Endometrial microvascular endothelial cells (primary cell): ENCODE measurements around the gene C1orf159. TPM values are rescaled to one million over a fixed set of nuclear protein-coding genes. Genes with fewer than 3 reads are reported as not detected.
"Not testable (repeated sequence)": the region's sequence is repeated elsewhere in the genome, so short reads cannot be mapped to it uniquely, and the experiment has no call there.

Source experiments
- in situ Hi-C: cut with HindIII; loops from 2 replicates; pipeline ENCODE4 v1.10.0; 2017; ENCODE audit warnings: low sequenced_read_pairs, low pct_unique_long_range_greater_than_20kb; ENCODE audit errors: inconsistent ontology term
- total RNA-seq: library from RNA; depleted of rRNA; stranded (reverse); fragments of >200 nt; gene quantifications from one replicate; pipeline ENCODE4 v1.2.3, GENCODE V29; 2015; ENCODE audit errors: inconsistent ontology term

Gene C1orf159
- total RNA-seq, 1 donor from 2014 or later = 22.3 TPM

GRCh38 chr1:1072849-1073742, 42.8 kb downstream of the C1orf159 start:
- in situ Hi-C loops = no loop called here

- in situ Hi-C loops = no loop called here
These were observed 43.5 kb downstream of the C1orf159 start for GRCh38 chr1:1072299-1072848.

- in situ Hi-C loops = no loop called here
These were observed 44.2 kb downstream of the C1orf159 start for GRCh38 chr1:1071486-1072298.

GRCh38 chr1:1069711-1070676, 45.9 kb downstream of the C1orf159 start:
- in situ Hi-C loops = no loop called here

DNA sequence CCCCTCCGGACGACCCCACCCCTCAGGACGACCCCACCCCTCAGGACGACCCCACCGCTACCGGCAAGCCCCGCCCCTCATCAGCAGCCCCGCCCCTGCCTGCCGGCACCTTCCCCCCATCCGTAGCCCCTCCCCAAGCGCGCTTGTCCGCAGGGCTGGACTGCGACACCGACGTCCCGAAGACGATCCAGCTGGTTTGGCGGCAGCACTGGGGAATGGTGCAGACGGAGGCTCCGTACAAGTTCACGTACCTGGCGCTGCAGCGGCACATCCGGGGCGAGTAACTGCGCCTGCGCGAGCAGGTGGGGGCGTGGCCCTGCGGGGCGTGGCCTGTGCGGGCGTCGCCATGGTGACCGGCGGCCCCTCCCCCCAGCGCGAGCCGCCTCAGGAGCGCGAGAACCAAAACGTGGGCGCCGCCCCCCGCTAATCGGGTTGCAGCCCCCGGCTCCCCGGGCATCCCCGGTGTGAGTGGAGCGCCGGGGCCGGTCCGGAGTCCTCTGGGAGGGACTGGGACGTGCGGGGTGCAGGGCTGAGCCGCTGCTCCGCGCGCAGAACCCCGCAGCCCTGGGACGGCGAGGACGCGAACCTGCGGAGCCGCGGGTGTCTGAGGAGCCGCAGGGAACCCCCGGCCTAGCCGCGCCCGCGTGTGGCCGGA, 46.7 kb downstream of the C1orf159 start:
- in situ Hi-C loops = no loop called here

- in situ Hi-C loops = no loop called here
These were observed 47.3 kb downstream of the C1orf159 start for GRCh38 chr1:1068517-1069055.

- in situ Hi-C loops = no loop called here
These were observed 47.9 kb downstream of the C1orf159 start for GRCh38 chr1:1067860-1068516.

DNA sequence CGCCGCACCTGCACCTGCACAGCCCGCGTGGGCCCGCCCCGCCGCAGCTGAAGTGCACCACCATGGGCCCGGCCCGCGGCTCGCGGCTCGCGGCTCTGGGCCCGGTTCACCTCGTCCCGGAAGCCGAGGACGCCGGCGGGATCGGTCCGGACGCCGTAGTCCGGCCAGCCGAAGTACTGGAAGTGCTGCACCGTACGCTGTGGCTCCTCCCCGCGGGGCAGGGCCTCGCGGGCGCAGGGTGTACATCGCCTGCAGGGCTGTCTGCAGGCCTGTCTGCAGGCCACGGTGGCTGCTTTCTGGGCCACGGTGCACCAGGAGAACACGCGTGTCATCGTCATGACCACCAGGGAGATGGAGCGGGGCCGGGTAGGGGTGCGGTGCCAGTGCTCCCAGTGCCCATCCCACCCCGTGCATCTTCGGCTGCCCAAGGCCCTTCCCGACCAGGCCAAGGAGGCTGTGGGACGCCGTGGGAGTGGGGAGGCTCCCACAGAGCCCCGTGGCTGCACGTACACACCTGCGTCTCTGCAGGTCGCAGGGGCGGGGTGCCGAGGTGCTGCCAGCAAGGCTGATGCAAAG, 48.5 kb downstream of the C1orf159 start:
- in situ Hi-C loops = no loop called here

- in situ Hi-C loops = no loop called here
These were observed 49.2 kb downstream of the C1orf159 start for GRCh38 chr1:1066403-1067283.

GRCh38 chr1:1065940-1066304, 50.0 kb downstream of the C1orf159 start:
- in situ Hi-C loops = not testable (repeated sequence)

- in situ Hi-C loops = no loop called here
These were observed 50.5 kb downstream of the C1orf159 start for GRCh38 chr1:1065265-1065939.

- in situ Hi-C loops = no loop called here
These were observed 51.7 kb downstream of the C1orf159 start for GRCh38 chr1:1063945-1064831.

DNA sequence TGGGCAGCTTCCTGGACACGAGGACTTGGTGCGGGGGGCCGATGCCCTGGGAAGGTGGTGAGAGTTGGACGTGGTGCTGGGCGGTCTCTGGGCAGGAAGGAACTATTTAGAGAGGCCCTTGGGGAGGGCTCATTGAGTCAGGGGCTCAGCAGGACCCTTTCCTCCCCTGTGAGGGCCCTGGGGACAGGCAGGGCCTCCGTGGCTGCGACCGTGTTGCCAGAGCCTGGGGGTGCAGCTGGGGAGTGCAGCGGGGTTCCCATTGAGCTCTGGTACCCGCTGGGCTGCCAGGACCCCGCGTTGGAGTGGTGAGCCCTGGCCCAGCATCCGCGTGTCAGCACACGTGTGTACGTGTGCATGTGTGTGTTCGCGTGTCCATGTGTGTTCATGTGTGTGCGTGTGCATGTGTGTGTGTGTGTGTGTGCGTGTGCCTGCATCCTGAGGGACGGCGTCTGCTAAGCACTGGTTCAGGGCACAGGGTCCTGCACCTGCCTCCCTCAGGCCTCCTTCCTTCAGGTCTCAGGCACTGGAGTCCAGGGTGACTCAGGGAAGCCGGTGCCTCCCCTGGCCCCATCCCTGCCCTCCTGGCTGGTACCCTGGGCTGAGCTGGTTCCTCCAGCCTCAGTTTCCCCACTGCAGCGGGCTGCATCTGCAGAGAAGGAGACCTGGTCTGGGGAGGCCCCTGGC, 52.5 kb downstream of the C1orf159 start:
- in situ Hi-C loops = no loop called here
